Stimulated activated CD8-positive, alpha-beta memory T cell treated with anti-CD3 and anti-CD28 coated beads, Interleukin-7, amount 100 ng/mL, for 24 hours (primary cell): ENCODE measurements around the gene KIF22.
"Not testable (repeated sequence)": the region's sequence is repeated elsewhere in the genome, so short reads cannot be mapped to it uniquely, and the experiment has no call there.

Source experiments
- DNase-seq: peaks from one replicate; pipeline ENCODE4 v3.0.0-alpha.2; 2020; ENCODE audit warnings: low read depth

The KIF22 gene

GRCh38 chr16:29790183-29790948 is at the start of gene KIF22:
TSS of gene KIF22 (plus strand) at chr16:29790751. CDS start at chr16:29790760, 9 bp downstream.
- peak; percentile 100 for DNase-seq

DNA sequence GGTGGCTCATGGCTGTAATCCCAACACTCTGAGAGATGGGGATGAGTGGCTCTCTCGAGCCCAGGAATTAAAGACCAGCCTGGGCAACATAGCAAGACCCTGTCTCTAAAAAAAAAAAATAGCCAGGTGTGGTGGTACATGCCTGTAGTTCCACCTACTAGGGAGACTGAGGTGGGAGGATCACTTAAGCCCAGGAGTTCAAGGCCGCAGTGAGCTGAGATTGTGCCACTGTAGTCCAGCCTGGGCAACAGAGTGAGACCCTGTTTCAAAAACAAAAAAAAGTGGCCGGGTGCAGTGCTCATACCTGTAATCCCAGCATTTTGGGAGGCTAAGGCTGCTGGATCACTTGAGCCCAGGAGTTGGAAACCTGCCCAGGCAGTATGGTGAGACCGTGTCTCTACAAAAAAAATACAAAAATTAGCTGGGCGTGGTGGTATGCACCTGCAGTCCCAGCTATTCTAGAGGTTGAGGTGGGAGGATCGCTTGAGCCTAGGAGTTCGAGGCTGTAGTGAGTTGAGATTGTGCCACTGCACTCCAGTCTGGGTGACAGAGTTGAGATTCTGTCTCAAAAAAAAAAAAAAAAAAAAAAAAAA is 47.8 kb upstream of the KIF22 start:
- no peak for DNase-seq

GRCh38 chr16:29743475-29743826 is 47.1 kb upstream of the KIF22 start:
- DNase-seq, result no peak

- no peak for DNase-seq
These were observed 46.6 kb upstream of the KIF22 start for GRCh38 chr16:29743827-29744531.

DNA sequence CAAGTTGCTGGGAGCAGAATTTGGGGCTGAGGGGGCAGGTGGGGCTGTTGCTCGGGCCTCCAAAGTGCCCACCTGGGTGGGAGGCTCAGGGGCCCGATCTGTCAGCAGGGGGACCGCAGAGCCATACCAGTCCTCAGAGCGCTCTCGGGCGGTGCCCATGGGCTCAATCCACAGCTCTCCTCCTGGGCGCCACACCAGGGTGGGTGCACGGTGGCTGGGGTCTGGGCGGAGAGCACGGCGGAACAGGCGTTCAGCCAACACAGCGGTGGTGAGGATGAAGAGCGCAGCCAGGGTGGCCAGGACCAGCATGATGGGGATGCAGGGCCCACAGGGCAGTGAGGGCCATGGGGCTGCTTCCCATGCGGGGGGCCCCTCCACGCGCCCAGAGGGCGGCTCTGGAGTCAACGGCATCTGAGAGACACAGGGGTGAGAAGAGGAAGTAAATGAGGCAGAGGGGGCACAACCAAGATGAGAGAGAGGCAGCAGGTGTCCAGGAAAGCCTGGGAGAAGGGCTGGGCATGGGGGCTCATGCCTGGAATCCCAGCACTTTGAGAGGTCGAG is 45.9 kb upstream of the KIF22 start:
- no peak for DNase-seq

- no peak for DNase-seq
These were observed 45.3 kb upstream of the KIF22 start for GRCh38 chr16:29745121-29745852.

- peak; percentile 70 for DNase-seq
These were observed 44.7 kb upstream of the KIF22 start, which contains the start of gene C16orf54 for GRCh38 chr16:29745853-29746345. TSS of gene C16orf54 (minus strand) at chr16:29745990. CDS start at chr16:29744951, 1,039 bp downstream.

GRCh38 chr16:29746518-29746917 is 44.0 kb upstream of the KIF22 start:
- DNase-seq, result not testable (repeated sequence)

DNA sequence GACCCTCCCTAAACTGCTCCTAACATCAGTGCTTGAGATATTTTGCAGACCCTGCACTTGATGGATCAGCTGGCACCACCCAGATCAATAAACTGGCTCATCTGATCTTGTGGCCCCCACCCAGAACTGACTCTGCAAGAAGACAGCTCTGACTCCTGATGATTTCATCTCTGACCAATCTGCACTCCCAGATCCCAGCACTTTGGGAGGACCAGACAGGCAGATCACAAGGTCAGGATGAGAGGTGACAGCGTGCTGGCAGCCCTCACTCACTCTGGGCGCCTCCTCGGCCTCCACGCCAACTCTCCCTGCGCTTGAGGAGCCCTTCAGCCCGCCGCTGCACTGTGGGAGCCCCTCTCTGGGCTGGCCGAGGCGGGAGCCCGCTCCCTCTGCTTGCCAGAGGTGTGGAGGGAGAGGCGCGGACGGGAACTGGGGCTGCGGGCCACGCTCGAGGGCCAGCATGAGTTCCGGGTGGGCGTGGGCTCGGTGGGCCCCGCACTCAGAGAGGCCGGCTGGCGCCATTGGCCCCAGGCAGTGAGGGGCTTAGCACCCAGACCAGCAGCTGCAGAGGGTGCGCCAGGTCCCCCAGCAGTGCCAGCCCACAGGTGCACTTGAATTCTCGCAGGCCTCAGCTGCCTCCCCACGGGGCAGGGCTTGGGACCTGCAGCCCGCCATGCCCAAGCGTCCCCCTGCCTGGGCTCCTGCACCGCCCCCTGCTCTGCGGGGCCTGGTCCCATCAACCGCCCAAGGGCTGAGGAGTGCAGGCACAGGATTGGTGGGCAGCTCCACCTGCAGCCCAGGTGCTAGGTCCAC is 42.4 kb upstream of the KIF22 start:
- DNase-seq, result no peak

- DNase-seq, result not testable (repeated sequence)
These were observed 41.8 kb upstream of the KIF22 start for GRCh38 chr16:29748760-29749149.

GRCh38 chr16:29753516-29753915 is 37.0 kb upstream of the KIF22 start:
- no peak for DNase-seq

GRCh38 chr16:29756654-29757053 is 33.9 kb upstream of the KIF22 start:
- DNase-seq, result no peak

- DNase-seq, result not testable (repeated sequence)
These were observed 33.5 kb upstream of the KIF22 start for GRCh38 chr16:29757086-29757485.

DNA sequence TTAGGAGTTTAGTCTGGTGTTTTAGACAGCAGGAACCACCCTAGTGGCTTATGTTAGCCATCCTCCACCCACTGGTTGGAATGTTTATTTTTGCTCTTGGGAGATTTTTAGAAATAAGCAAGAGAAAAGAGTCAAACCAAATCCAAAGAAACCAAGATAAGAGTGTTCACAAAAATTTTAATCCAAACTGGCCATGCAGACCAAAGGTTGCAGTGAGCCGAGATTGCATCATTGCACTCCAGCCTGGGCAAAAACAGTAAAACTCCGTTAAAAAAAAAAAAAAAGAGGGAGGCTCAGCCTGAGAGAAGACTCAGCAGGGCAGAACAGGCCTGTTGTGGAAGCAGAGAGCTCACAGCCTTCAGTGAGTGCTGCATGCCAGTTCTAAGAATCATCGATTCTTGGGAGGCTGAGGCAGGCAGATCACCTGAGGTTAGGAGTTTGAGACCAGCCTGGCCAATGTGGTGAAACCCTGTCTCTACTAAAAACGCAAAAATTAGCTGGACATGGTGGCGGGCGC is 32.5 kb upstream of the KIF22 start:
- no peak for DNase-seq

GRCh38 chr16:29760567-29761279 is 29.8 kb upstream of the KIF22 start:
- DNase-seq, result no peak

GRCh38 chr16:29761280-29761651 is 29.3 kb upstream of the KIF22 start:
- DNase-seq, result not testable (repeated sequence)

DNA sequence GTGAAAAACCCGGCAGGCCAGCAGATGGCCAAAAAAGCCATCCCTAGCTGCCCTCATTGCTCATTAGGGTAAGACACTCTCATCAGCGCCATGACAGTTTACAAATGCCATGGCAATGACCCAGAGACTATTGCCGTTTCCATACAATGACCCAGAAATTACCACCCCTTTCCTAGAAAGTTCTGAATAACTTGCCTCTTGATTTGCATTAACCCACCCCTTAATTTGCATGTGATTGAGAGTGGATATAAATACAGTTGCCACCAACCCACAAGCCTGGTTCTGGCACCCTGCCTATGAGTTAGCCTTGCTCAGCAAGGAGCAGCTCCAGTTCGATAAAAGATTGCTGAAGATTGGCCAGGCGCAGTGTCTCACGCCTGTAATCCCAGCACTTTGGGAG is 28.7 kb upstream of the KIF22 start:
- DNase-seq, result no peak

DNA sequence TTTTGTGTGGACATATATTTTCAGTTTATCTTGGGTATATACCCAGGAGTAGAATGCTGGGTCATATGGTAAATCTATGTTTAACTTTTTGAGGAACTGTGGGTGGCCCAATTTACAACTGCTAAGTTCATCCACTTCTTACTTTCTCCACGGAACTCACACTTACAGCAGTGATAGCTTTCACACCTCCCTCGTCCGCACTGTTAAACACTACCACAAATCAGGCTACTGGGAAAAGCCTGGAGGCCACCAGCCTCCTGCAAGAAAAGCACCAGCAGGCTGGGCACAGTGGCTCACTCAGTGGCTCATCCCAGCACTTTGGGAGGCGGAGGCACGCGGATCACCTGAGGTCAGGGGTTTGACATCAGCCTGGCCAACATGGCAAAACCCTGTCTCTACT is 27.2 kb upstream of the KIF22 start:
- DNase-seq, result no peak

- no peak for DNase-seq
These were observed 25.2 kb upstream of the KIF22 start for GRCh38 chr16:29765167-29766032.
